ENCODE measurements around the gene DEDD2.

Gene DEDD2

GRCh38 chr19:42249149-42249750, 31.8 kb upstream of the DEDD2 start:
- Histone ChIP-seq H3K4me1 (ENCODE audit: insufficient read depth, low read length) (peaks cover 28% of the 10 kb centered on the region), H3K79me2 (ENCODE audit: insufficient read depth, low read length) (peaks cover 45% of the 10 kb centered on the region), H3K9ac (ENCODE audit: low read depth, low read length) (no peak overlapping the region), H3K36me3 (ENCODE audit: insufficient read depth, low read length) (peaks cover 28% of the 10 kb centered on the region), H2AFZ (ENCODE audit: low read depth, low read length) (no peak overlapping the region), H4K20me1 (ENCODE audit: insufficient read depth, low read length) (peaks cover 31% of the 10 kb centered on the region), H3K9me3 (ENCODE audit: insufficient read depth, low read length, severe bottlenecking) (no peaks in the 10 kb centered on the region), H3K4me2 (ENCODE audit: insufficient read depth, low read length) (no peak overlapping the region), H3K4me3 (ENCODE audit: low read depth in 1 of 2, low read length in 2 of 2) (no peak overlapping the region), H3K27ac (ENCODE audit: low read length) (no peak overlapping the region), H3K27me3 (ENCODE audit: insufficient read depth, low read length, poor library complexity) (no peaks in the 10 kb centered on the region)
- TF ChIP-seq, protein P1, sequence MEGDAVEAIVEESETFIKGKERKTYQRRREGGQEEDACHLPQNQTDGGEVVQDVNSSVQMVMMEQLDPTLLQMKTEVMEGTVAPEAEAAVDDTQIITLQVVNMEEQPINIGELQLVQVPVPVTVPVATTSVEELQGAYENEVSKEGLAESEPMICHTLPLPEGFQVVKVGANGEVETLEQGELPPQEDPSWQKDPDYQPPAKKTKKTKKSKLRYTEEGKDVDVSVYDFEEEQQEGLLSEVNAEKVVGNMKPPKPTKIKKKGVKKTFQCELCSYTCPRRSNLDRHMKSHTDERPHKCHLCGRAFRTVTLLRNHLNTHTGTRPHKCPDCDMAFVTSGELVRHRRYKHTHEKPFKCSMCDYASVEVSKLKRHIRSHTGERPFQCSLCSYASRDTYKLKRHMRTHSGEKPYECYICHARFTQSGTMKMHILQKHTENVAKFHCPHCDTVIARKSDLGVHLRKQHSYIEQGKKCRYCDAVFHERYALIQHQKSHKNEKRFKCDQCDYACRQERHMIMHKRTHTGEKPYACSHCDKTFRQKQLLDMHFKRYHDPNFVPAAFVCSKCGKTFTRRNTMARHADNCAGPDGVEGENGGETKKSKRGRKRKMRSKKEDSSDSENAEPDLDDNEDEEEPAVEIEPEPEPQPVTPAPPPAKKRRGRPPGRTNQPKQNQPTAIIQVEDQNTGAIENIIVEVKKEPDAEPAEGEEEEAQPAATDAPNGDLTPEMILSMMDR (IDR thresholded peaks at IDR 0.05; ENCODE audit: borderline replicate concordance, extremely low read depth, low read length, poor library complexity, severe bottlenecking): no peak
- no peak for TF ChIP-seq EZH2 (IDR thresholded peaks at IDR 0.05; ENCODE audit: borderline replicate concordance, low read depth, low read length, severe bottlenecking)
- ATAC-seq (ENCODE audit: insufficient read depth, low read depth) (no peak), DNase-seq (no peak)

DNA sequence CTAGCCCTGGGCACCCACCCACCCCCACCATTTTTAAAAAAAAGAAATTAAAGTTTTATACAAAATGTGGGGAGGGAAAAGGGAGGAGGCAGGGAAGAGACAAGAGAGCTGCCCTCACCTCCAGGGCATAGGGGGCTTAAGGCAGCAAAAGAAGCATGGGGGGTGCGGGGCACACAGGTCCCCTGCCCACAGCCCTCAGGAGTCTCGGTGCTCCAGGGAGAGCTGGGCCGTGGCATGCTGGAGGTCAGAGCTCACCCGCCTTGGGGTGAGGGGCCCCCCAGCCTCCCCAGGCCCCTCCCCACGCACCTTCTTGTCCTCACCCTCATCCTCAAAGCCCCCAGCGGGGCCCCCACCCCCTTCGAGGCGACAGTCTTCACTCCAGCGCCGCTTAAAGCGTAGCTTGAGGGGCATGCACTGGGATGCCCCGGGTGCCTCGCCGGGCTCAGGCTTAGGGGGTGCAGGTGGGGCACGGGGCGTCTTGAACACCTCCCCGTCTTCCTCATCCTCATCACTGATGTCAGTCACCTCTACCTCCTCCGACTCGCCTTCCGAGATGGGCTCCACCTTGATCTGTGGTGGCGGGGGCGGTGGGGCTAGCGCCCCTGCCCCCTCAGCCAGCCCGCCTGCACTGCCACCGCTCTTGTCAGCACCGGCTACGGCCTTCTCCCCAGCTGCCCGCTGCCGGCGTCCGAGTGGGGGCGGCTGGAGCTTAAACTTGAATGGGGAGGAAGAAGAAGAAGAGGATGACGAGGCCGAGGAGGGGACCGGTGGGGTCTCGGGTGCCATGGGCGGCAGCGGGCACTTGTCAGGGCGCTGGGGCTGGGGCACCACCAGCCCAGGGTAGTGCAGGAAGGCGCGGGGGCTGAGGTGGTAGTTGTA, 31.0 kb upstream of the DEDD2 start:
- no peaks in the 10 kb centered on the region for H3K9me3 ChIP-seq (ENCODE audit: insufficient read depth, low read length, severe bottlenecking)
- no peak overlapping the region for H3K4me3 ChIP-seq (ENCODE audit: low read depth in 1 of 2, low read length in 2 of 2)
- H3K36me3 ChIP-seq (ENCODE audit: insufficient read depth, low read length): peaks cover 28% of the 10 kb centered on the region
- H4K20me1 ChIP-seq (ENCODE audit: insufficient read depth, low read length): peaks cover 31% of the 10 kb centered on the region
- no peak overlapping the region for H3K27ac ChIP-seq (ENCODE audit: low read length)
- H3K4me2 ChIP-seq (ENCODE audit: insufficient read depth, low read length): no peak overlapping the region
- TF ChIP-seq EZH2 (IDR thresholded peaks at IDR 0.05; ENCODE audit: borderline replicate concordance, low read depth, low read length, severe bottlenecking): no peak
- TF ChIP-seq, protein P1 (IDR thresholded peaks at IDR 0.05; ENCODE audit: borderline replicate concordance, extremely low read depth, low read length, poor library complexity, severe bottlenecking): no peak
- peaks cover 46% of the 10 kb centered on the region for H3K79me2 ChIP-seq (ENCODE audit: insufficient read depth, low read length)
- no peak overlapping the region for H3K9ac ChIP-seq (ENCODE audit: low read depth, low read length)
- no peaks in the 10 kb centered on the region for H3K27me3 ChIP-seq (ENCODE audit: insufficient read depth, low read length, poor library complexity)
- ATAC-seq (ENCODE audit: insufficient read depth, low read depth) (no peak), DNase-seq (no peak)
- H2AFZ ChIP-seq (ENCODE audit: low read depth, low read length): no peak overlapping the region
- H3K4me1 ChIP-seq (ENCODE audit: insufficient read depth, low read length): peaks cover 33% of the 10 kb centered on the region

DNA sequence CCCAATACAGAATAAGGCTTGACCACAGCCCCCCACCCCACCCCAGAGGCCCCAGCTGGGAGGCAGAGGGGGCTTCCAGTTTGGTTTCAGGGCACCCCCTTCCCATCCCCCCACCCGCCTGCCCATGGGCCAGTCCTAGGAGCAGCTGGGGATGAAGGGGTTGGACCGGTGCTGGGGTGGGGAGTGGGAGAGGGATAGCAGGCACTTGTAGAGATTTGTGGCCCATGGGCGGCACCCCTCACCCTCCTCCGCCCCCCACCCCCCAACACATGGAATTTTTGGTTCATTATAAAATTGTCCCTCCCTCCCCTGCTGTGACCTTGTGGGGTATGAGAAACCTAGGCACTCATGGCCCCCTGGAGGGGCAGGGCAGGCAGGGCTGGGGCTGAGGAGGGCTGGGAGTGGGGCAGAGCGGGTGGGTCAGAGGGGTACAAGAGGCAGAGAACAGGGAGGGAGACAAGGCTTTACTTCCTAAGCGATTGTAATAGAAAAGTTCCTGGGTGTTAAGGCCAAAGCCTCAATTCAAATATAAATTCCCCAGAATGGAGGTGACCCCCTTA, 30.2 kb upstream of the DEDD2 start:
- H3K4me1 ChIP-seq (ENCODE audit: insufficient read depth, low read length): peaks cover 27% of the 10 kb centered on the region

More for the DNA sequence above, 30.2 kb upstream of the DEDD2 start:
- Histone ChIP-seq H3K27me3 (ENCODE audit: insufficient read depth, low read length, poor library complexity) (no peaks in the 10 kb centered on the region), H3K36me3 (ENCODE audit: insufficient read depth, low read length) (peaks cover 28% of the 10 kb centered on the region), H3K9me3 (ENCODE audit: insufficient read depth, low read length, severe bottlenecking) (no peaks in the 10 kb centered on the region), H3K4me2 (ENCODE audit: insufficient read depth, low read length) (no peak overlapping the region), H3K9ac (ENCODE audit: low read depth, low read length) (no peak overlapping the region), H3K79me2 (ENCODE audit: insufficient read depth, low read length) (peaks cover 40% of the 10 kb centered on the region), H2AFZ (ENCODE audit: low read depth, low read length) (no peak overlapping the region), H3K4me3 (ENCODE audit: low read depth in 1 of 2, low read length in 2 of 2) (no peak overlapping the region), H4K20me1 (ENCODE audit: insufficient read depth, low read length) (peaks cover 28% of the 10 kb centered on the region), H3K27ac (ENCODE audit: low read length) (no peak overlapping the region)
- TF ChIP-seq, protein P1 (IDR thresholded peaks at IDR 0.05; ENCODE audit: borderline replicate concordance, extremely low read depth, low read length, poor library complexity, severe bottlenecking): no peak
- TF ChIP-seq EZH2 (IDR thresholded peaks at IDR 0.05; ENCODE audit: borderline replicate concordance, low read depth, low read length, severe bottlenecking): no peak
- no peak for ATAC-seq (ENCODE audit: insufficient read depth, low read depth)
- no peak for DNase-seq

Measured in DND-41 (cell line).